Measurements from ENCODE around the gene POLH. TPM values are rescaled to one million over a fixed set of nuclear protein-coding genes. Genes with fewer than 3 reads are reported as not detected.
"Not testable (repeated sequence)": the region's sequence is repeated elsewhere in the genome, so short reads cannot be mapped to it uniquely, and the experiment has no call there.

POLH gene
- total RNA-seq = 10 to 100 TPM; 11.2 to 18.8 TPM
- polyA plus RNA-seq (2013, experiment 1 of 2) = 11.0 TPM
- 11.1 TPM for polyA plus RNA-seq (2013, experiment 2 of 2)
- long read RNA-seq, experiment 1, partial matches to known transcripts = 1 of 1 reads
- long read RNA-seq, experiment 1, other reads (novel, unspliced or antisense) = 0 of 1 reads
- long read RNA-seq, experiment 2, partial matches to known transcripts = 0 of 1 reads
- long read RNA-seq, experiment 2, other reads (novel, unspliced or antisense) = 0 of 1 reads
- long read RNA-seq, experiment 3, transcript POLH-202 (11 exons, 3,540 nt) = major isoform, 5 of 11 reads
- long read RNA-seq, experiment 3, partial matches to known transcripts = 2 of 11 reads
- long read RNA-seq, experiment 3, other reads (novel, unspliced or antisense) = 3 of 11 reads
- long read RNA-seq, experiment 4, partial matches to known transcripts = 0 of 2 reads
- long read RNA-seq, experiment 4, other reads (novel, unspliced or antisense) = 2 of 2 reads

DNA sequence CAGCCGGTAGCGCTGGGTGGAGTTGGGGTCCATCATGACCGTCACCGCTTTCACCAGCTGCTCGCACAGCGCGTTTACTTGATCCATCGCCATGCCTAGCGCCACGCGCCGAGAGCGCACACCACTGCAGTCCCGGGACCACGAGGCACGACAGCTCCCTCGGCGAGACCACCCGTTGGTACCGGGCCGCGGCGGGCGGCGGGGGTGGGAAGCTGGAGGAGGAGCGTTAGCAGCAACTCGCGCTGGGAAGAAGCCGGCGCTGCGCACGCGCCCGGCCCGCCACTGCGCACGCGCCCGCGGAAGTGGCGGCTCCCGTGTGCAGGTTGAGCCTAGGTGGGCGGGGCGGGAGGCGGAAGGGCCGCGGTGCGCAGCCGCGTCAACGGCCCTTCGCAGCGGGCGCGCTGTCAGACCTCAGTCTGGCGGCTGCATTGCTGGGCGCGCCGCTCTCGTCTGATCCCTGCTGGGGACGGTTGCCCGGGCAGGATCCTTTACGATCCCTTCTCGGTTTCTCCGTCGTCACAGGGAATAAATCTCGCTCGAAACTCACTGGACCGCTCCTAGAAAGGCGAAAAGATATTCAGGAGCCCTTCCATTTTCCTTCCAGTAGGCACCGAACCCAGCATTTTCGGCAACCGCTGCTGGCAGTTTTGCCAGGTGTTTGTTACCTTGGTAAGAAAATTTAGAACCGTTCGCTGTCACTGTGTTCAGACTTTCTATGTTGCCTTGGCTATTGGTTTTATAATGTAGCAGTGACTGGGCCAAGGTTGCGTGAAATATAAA, at the start of gene POLH, which contains the start of gene XPO5:
TSS of gene POLH (plus strand) at position 414 of the 780 bp plus-strand sequence. CDS start 6,135 bp downstream, outside the sequence.
TSS of gene XPO5 (minus strand) at position 267 of the 780 bp plus-strand sequence. CDS start at position 93, 174 bp downstream.
- Histone ChIP-seq H3K9ac (ENCODE audit: extremely low read depth, low read length, poor library complexity, severe bottlenecking) (peak within 1 kb of the TSS; percentile 82), H3K27ac (ENCODE audit: low read depth, low read length) (peak within 1 kb of the TSS; percentile 64), H3K27me3 (ENCODE audit: control insufficient read depth, insufficient read depth, low read length, poor library complexity, severe bottlenecking) (no peaks in the 10 kb centered on the region), H3K36me3 (ENCODE audit: control insufficient read depth, insufficient read depth, low read length) (peaks cover 23% of the 10 kb centered on the region), H3K4me3 (ENCODE audit: low read length) (peak within 1 kb of the TSS; percentile 100), H3K4me1 (ENCODE audit: control insufficient read depth, insufficient read depth, low read length) (peaks cover 4% of the 10 kb centered on the region), H3K9me3 (ENCODE audit: control insufficient read depth, low read length) (no peaks in the 10 kb centered on the region)
- Mint-ChIP-seq H3K27me3 (ENCODE audit: insufficient read depth) (no peaks in the 10 kb centered on the region), H3K36me3 (ENCODE audit: low read depth) (peaks cover 24% of the 10 kb centered on the region), H3K4me1 (peaks cover 11% of the 10 kb centered on the region), H3K9me3 (peaks cover 2% of the 10 kb centered on the region), H3K27ac (peak within 1 kb of the TSS; percentile 90), H3K4me3 (peak within 1 kb of the TSS; percentile 94)
- DNase-seq = peak; percentile 97
- TF ChIP-seq, protein P1, sequence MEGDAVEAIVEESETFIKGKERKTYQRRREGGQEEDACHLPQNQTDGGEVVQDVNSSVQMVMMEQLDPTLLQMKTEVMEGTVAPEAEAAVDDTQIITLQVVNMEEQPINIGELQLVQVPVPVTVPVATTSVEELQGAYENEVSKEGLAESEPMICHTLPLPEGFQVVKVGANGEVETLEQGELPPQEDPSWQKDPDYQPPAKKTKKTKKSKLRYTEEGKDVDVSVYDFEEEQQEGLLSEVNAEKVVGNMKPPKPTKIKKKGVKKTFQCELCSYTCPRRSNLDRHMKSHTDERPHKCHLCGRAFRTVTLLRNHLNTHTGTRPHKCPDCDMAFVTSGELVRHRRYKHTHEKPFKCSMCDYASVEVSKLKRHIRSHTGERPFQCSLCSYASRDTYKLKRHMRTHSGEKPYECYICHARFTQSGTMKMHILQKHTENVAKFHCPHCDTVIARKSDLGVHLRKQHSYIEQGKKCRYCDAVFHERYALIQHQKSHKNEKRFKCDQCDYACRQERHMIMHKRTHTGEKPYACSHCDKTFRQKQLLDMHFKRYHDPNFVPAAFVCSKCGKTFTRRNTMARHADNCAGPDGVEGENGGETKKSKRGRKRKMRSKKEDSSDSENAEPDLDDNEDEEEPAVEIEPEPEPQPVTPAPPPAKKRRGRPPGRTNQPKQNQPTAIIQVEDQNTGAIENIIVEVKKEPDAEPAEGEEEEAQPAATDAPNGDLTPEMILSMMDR (conservative IDR thresholded peaks at IDR 0.05) = peak; percentile 36
- 0% methylated on average over 31 to 76 of the region's 76 CpGs for WGBS, 2 experiments (ENCODE audit: insufficient coverage in 1 of 2, insufficient read length in 1 of 2)

DNA sequence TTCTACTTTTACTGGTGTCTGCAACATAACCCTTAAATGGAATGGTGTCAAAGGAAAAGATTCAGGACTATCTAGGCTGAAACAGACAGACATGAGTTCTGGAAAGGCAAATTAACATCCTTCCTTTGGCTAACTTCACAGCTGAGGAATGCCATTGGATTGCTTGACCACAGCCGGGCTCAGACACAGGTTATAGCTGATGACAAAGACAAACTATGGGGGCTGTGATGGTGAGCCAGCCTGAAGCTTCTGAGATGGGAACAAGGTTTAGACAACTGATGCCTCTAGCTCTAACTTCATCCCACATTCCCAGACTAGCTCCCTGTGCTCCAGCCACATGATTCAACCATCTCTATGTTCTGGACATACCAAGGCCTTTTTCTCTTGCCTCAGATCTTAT, 43.8 kb upstream of the POLH start:
- Mint-ChIP-seq H3K4me1 (no peaks in the 10 kb centered on the region), H3K27ac (peak overlapping the region; percentile 13), H3K36me3 (ENCODE audit: low read depth) (peaks cover 64% of the 10 kb centered on the region), H3K9me3 (no peaks in the 10 kb centered on the region), H3K27me3 (ENCODE audit: insufficient read depth) (no peaks in the 10 kb centered on the region), H3K4me3 (no peak overlapping the region)
- no peak for DNase-seq
- no peak overlapping the region for H3K27ac ChIP-seq (ENCODE audit: low read depth, low read length)
- no peak overlapping the region for H3K4me3 ChIP-seq (ENCODE audit: low read length)
- TF ChIP-seq, protein P1 (conservative IDR thresholded peaks at IDR 0.05) = no peak
- H3K27me3 ChIP-seq (ENCODE audit: control insufficient read depth, insufficient read depth, low read length, poor library complexity, severe bottlenecking) = no peaks in the 10 kb centered on the region
- peaks cover 75% of the 10 kb centered on the region for H3K36me3 ChIP-seq (ENCODE audit: control insufficient read depth, insufficient read depth, low read length)
- peaks cover 5% of the 10 kb centered on the region for H3K4me1 ChIP-seq (ENCODE audit: control insufficient read depth, insufficient read depth, low read length)
- H3K9ac ChIP-seq (ENCODE audit: extremely low read depth, low read length, poor library complexity, severe bottlenecking) = no peak overlapping the region
- H3K9me3 ChIP-seq (ENCODE audit: control insufficient read depth, low read length) = no peaks in the 10 kb centered on the region
- 78 to 98% methylated on average over 1 of the region's 1 CpG for WGBS, 2 experiments (ENCODE audit: insufficient coverage in 1 of 2, insufficient read length in 1 of 2)

DNA sequence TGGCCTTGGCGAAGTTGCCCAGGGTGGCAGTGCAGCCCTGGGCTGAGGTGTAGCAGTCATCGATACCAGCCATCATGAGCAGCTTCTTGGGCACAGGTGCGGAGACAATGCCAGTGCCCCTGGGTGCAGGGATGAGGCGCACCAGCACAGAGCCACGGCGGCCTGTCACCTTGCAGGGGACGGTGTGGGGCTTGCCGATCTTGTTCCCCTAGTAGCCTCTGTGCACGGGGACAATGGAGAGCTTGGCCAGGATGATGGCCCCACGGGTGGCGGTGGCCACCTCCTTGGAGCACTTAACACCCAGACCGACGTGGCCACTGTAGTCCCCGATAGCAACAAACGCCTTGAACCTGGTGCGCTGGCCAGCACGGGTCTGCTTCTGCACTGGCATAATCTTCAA, 37.0 kb upstream of the POLH start:
- not testable (repeated sequence) for H3K4me3 Mint-ChIP-seq; H3K4me1 Mint-ChIP-seq; H3K9me3 ChIP-seq (ENCODE audit: control insufficient read depth, low read length); H3K9ac ChIP-seq (ENCODE audit: extremely low read depth, low read length, poor library complexity, severe bottlenecking); H3K4me1 ChIP-seq (ENCODE audit: control insufficient read depth, insufficient read depth, low read length); H3K27ac Mint-ChIP-seq; H3K27ac ChIP-seq (ENCODE audit: low read depth, low read length); H3K27me3 Mint-ChIP-seq (ENCODE audit: insufficient read depth); H3K27me3 ChIP-seq (ENCODE audit: control insufficient read depth, insufficient read depth, low read length, poor library complexity, severe bottlenecking); H3K4me3 ChIP-seq (ENCODE audit: low read length); DNase-seq; H3K9me3 Mint-ChIP-seq
- WGBS, 2 experiments (ENCODE audit: insufficient coverage in 1 of 2, insufficient read length in 1 of 2) = 97% methylated on average over 15 of the region's 17 CpGs; no CpG with 5 or more reads in 1 of the 2 experiments
- peaks cover 53% of the 10 kb centered on the region for H3K36me3 ChIP-seq (ENCODE audit: control insufficient read depth, insufficient read depth, low read length)
- H3K36me3 Mint-ChIP-seq (ENCODE audit: low read depth) = peaks cover 50% of the 10 kb centered on the region

DNA sequence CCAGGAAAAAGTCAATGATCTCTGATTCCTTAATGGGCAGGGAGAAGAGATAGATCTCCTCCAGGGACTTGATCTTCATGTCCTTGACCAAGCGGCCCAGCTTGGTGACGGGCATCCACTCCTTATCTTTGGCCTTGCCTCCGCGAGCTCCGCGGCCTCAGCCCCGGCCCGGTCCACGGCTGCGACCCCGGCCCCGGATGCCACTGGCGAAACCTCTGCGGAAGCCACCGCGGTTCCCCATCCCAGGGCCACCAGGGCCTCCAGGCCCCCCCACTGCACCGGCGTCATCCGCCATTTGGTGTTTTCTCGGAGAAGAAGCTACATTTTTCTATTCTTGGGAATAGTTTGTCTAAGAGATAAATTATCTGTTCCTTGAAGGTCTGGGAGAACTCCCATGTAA, 36.6 kb upstream of the POLH start:
- H3K4me3 Mint-ChIP-seq; H3K27me3 ChIP-seq (ENCODE audit: control insufficient read depth, insufficient read depth, low read length, poor library complexity, severe bottlenecking): not testable (repeated sequence)
- H3K36me3 Mint-ChIP-seq (ENCODE audit: low read depth) = peaks cover 53% of the 10 kb centered on the region

More for the DNA sequence above, 36.6 kb upstream of the POLH start:
- peaks cover 51% of the 10 kb centered on the region for H3K36me3 ChIP-seq (ENCODE audit: control insufficient read depth, insufficient read depth, low read length)
- not testable (repeated sequence) for H3K27me3 Mint-ChIP-seq (ENCODE audit: insufficient read depth); H3K4me1 Mint-ChIP-seq; H3K9ac ChIP-seq (ENCODE audit: extremely low read depth, low read length, poor library complexity, severe bottlenecking); H3K9me3 ChIP-seq (ENCODE audit: control insufficient read depth, low read length); DNase-seq; H3K9me3 Mint-ChIP-seq; H3K27ac ChIP-seq (ENCODE audit: low read depth, low read length); H3K4me3 ChIP-seq (ENCODE audit: low read length); H3K4me1 ChIP-seq (ENCODE audit: control insufficient read depth, insufficient read depth, low read length); H3K27ac Mint-ChIP-seq
- 97 to 98% methylated on average over 17 to 20 of the region's 20 CpGs for WGBS, 2 experiments (ENCODE audit: insufficient coverage in 1 of 2, insufficient read length in 1 of 2)
